HL-60 (cell line): ENCODE measurements around the gene TPK1.

ENCODE experiments used
- DNase-seq, 2 experiments: peaks; one replicate each; pipeline ENCODE4 v3.0.0-alpha.2; 2010 to 2020; ENCODE audit warnings: low read depth in 1 of 2, low spot score in 1 of 2
- H3K27ac ChIP-seq: fragments of 250-450 bp; sonication (Bioruptor Pico); replicated peaks from 2 replicates; pipeline ENCODE4 v1.5.1; 2020; ENCODE audit warnings: mild to moderate bottlenecking, moderate library complexity
- H3K27me3 ChIP-seq: fragments of 250-450 bp; sonication (Bioruptor Pico); 2 replicates; pipeline ENCODE4 v1.5.1; 2021; ENCODE audit warnings: mild to moderate bottlenecking, moderate library complexity; ENCODE audit not compliant: insufficient read depth, poor library complexity, severe bottlenecking
- H3K4me3 ChIP-seq: replicated peaks from 2 replicates; pipeline ENCODE4 v1.5.1; 2011; ENCODE audit warnings: mild to moderate bottlenecking, control low read depth, low read length; ENCODE audit not compliant: insufficient read depth
- GABPA ChIP-seq: IDR thresholded peaks from 2 replicates; pipeline ENCODE4 v1.6.1; 2012; ENCODE audit warnings: low read depth
- POLR2AphosphoS5 ChIP-seq: IDR thresholded peaks from 2 replicates; pipeline ENCODE4 v1.6.1; 2012; ENCODE audit warnings: low read depth
- SPI1 ChIP-seq: IDR thresholded peaks from 2 replicates; pipeline ENCODE4 v1.6.1; 2012; ENCODE audit warnings: low read depth, mild to moderate bottlenecking, borderline replicate concordance
- TF ChIP-seq, protein P1 (sequence below): IDR thresholded peaks from one replicate; pipeline ENCODE4 v1.5.1; 2011; ENCODE audit warnings: low read length, control low read depth, inconsistent platforms; ENCODE audit not compliant: insufficient read depth
- TF ChIP-seq, protein P2 (sequence below): IDR thresholded peaks from 2 replicates; pipeline ENCODE4 v1.6.1; 2012; ENCODE audit warnings: low read depth; ENCODE audit not compliant: insufficient replicate concordance

TPK1 gene

DNA sequence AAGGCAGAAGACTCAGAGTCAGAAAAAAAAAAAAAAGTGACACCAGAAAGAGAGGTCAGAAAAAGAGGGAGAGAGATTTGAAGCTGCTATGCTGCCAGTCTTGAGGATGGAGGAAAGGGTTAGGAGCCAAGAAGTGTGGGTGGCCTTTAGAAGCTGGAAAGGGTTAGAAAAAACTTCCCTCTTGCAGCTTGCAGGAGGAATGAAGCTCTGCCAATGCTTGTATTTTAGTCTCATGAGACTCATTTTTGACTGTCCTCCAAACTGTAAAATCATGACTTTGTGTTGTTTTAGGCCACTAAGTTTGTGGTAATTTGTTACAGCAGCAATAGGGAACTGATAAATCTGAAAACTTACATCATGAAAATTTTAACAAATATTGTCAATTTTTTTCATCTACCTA lies 304.7 kb downstream of the TPK1 start:
- H3K4me3 ChIP-seq, result no peak overlapping the region
- no peaks in the 10 kb centered on the region for H3K27me3 ChIP-seq
- TF ChIP-seq, protein P1, sequence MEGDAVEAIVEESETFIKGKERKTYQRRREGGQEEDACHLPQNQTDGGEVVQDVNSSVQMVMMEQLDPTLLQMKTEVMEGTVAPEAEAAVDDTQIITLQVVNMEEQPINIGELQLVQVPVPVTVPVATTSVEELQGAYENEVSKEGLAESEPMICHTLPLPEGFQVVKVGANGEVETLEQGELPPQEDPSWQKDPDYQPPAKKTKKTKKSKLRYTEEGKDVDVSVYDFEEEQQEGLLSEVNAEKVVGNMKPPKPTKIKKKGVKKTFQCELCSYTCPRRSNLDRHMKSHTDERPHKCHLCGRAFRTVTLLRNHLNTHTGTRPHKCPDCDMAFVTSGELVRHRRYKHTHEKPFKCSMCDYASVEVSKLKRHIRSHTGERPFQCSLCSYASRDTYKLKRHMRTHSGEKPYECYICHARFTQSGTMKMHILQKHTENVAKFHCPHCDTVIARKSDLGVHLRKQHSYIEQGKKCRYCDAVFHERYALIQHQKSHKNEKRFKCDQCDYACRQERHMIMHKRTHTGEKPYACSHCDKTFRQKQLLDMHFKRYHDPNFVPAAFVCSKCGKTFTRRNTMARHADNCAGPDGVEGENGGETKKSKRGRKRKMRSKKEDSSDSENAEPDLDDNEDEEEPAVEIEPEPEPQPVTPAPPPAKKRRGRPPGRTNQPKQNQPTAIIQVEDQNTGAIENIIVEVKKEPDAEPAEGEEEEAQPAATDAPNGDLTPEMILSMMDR, result no peak
- no peak for TF ChIP-seq POLR2AphosphoS5
- H3K27ac ChIP-seq, result no peak overlapping the region
- DNase-seq, result no peak

DNA sequence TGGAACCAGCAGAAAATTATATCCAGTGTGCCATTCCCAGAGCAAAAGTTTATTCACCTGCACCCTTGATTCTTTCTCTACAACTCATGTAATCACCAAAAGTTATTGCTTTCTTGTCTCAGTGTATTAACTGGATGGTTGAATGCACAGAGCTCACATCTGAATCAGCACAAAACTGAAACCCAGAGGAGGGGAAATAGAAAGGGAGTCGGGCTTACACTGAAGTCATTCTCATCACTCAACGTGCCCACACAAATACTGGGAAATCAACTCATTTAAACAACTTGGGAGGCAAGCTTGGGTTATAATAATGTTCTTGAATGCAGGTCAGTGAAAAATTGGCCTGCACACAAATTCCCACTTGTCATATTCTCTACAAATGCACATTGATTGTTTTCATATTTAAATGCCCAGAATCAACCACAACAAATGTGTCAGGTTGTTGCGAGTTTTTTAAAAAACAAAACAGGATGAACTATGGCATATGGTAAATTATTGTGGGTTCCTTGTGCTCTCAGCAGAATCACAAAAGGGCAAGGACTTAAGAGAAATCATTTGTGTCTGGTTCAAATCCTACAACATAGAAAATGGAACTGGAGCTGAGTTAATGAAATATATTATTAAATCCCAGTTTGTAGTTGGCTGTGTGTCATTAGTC lies 306.5 kb downstream of the TPK1 start:
- no peak for DNase-seq
- H3K4me3 ChIP-seq, result no peak overlapping the region
- H3K27ac ChIP-seq, result no peak overlapping the region
- H3K27me3 ChIP-seq, result no peaks in the 10 kb centered on the region
- no peak for TF ChIP-seq POLR2AphosphoS5
- TF ChIP-seq SPI1, result no peak
- TF ChIP-seq, protein P1, result no peak
- TF ChIP-seq, protein P2, sequence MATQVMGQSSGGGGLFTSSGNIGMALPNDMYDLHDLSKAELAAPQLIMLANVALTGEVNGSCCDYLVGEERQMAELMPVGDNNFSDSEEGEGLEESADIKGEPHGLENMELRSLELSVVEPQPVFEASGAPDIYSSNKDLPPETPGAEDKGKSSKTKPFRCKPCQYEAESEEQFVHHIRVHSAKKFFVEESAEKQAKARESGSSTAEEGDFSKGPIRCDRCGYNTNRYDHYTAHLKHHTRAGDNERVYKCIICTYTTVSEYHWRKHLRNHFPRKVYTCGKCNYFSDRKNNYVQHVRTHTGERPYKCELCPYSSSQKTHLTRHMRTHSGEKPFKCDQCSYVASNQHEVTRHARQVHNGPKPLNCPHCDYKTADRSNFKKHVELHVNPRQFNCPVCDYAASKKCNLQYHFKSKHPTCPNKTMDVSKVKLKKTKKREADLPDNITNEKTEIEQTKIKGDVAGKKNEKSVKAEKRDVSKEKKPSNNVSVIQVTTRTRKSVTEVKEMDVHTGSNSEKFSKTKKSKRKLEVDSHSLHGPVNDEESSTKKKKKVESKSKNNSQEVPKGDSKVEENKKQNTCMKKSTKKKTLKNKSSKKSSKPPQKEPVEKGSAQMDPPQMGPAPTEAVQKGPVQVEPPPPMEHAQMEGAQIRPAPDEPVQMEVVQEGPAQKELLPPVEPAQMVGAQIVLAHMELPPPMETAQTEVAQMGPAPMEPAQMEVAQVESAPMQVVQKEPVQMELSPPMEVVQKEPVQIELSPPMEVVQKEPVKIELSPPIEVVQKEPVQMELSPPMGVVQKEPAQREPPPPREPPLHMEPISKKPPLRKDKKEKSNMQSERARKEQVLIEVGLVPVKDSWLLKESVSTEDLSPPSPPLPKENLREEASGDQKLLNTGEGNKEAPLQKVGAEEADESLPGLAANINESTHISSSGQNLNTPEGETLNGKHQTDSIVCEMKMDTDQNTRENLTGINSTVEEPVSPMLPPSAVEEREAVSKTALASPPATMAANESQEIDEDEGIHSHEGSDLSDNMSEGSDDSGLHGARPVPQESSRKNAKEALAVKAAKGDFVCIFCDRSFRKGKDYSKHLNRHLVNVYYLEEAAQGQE, result no peak
- TF ChIP-seq GABPA, result no peak

DNA sequence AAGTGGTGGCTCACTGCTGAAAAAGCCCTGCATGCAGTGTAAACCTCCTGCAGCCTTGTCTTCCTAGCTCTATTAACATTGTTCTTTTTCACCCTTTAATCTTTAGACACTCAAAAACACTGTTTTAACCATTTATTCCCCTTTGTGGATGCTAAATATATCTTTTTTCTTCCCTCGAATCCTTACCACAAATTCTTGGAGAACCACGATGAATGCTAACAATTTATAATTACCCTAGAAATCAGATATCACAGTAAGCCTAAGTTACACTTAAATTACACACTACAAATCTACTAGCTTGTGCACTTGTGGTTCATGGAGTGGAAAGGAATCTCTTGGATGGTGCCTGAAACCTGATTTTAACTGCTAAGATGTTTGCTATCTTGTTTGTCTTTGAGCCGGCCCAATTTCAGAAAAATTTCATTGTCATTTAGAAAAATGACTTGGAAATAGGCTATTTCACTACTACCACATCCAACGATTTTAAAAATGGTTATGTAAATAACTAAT lies 307.3 kb downstream of the TPK1 start:
- Histone ChIP-seq H3K27me3 (no peaks in the 10 kb centered on the region), H3K4me3 (no peak overlapping the region), H3K27ac (no peak overlapping the region)
- TF ChIP-seq, protein P1, result no peak
- no peak for TF ChIP-seq SPI1
- TF ChIP-seq GABPA, result no peak
- no peak for TF ChIP-seq POLR2AphosphoS5
- TF ChIP-seq, protein P2, result no peak
- no peak for DNase-seq

DNA sequence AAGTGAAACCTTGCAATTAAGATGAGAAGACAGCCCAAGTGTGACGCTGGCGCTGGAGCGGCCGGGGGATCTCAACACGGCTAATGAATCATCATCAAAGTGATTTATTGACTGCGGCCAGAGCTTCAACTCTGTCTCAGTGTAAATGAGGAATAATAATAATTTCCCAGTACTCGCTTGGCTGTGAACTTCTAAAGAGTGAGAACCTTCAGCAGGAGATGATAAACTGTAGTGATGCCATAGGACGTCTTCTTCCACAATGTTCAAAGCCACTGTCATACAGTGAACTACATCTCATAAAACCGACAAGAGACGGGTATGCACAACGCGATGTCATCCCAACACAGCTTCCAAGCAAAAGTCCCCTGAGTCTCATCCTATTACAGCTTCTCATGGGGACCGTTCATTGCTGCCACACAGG lies 308.8 kb downstream of the TPK1 start:
- Histone ChIP-seq H3K27ac (no peak overlapping the region), H3K4me3 (no peak overlapping the region), H3K27me3 (no peaks in the 10 kb centered on the region)
- TF ChIP-seq POLR2AphosphoS5 (no peak), GABPA (no peak), SPI1 (no peak)
- TF ChIP-seq, protein P2, result no peak
- TF ChIP-seq, protein P1, result no peak
- no peak for DNase-seq
